Stimulated activated CD4-positive, alpha-beta T cell treated with anti-CD3 and anti-CD28 coated beads, Interleukin-4, amount 100 ng/mL, for 24 hours (primary cell): ENCODE measurements around the gene GRIK2.
"Not testable (repeated sequence)": the region's sequence is repeated elsewhere in the genome, so short reads cannot be mapped to it uniquely, and the experiment has no call there.

ENCODE experiments used
- DNase-seq: peaks from one replicate; pipeline ENCODE4 v3.0.0-alpha.2; 2020

Gene GRIK2

GRCh38 chr6:102051720-102052119 is 658.2 kb downstream of the GRIK2 start:
- DNase-seq, result no peak

- DNase-seq, result no peak
Observed at GRCh38 chr6:102064142-102064541, 670.6 kb downstream of the GRIK2 start.

GRCh38 chr6:102066301-102066700 is 672.8 kb downstream of the GRIK2 start:
- no peak for DNase-seq

DNA sequence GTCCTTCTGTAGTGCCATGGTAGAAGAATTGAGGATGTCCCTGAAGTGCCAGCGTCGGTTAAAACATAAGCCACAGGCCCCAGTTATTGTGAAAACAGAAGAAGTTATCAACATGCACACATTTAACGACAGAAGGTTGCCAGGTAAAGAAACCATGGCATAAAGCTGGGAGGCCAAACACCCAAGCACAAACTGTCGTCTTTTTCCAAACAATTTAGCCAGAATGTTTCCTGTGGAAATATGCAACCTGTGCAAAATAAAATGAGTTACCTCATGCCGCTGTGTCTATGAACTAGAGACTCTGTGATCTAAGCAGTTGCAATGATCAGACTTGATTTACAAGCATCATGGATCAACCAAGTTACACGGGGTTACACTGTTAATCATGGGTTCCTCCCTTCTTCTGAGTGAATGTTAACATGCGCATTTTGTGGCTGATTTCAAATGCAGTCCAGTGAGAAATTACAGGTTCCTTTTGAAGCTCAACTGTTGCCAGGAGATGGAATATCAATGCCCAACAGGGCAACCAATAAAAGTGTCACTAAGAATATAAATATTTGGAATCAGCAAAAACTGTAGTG is 674.9 kb downstream of the GRIK2 start:
- DNase-seq, result no peak

GRCh38 chr6:102075539-102075938 is 682.0 kb downstream of the GRIK2 start:
- DNase-seq, result no peak

DNA sequence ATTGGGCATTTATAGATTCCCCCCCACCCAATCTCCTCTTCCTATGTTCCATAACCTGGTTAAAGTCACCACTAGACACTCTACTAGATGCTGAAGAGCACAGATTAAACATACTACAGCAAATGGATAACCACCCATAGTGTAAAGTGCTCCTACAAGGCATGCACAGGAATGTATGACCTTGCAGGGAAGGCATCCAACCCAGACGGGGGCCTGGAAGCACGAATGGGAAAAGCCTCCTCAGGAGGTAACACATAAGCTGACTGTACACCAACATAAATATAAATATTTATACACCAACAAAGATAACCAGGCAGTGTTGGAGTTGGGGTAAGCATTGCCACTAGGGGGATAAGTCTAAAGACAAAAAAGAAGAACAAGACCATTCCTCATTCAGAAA is 691.7 kb downstream of the GRIK2 start:
- DNase-seq, result no peak

GRCh38 chr6:102088160-102088559 is 694.7 kb downstream of the GRIK2 start:
- not testable (repeated sequence) for DNase-seq

- no peak for DNase-seq
Observed at GRCh38 chr6:102114402-102114801, 720.9 kb downstream of the GRIK2 start.

DNA sequence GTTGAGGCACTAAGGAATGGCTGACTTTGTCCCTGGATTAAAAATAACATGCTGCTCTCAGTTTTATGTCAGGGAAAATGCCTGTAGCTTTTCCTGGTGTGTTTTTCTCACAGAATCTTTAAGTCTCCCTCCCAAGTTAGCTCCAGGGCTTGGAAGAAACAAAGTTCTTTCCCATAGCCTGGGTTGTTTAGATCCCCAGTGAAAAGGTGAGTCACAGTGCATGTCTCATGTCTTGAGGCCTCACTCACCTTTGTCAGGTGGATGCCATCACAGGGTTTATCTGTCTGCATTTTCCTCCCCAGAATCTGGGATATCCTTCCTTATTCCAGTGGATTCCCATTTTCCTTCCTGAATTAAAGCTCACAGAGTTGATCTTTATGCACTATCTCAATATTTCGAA is 722.4 kb downstream of the GRIK2 start:
- DNase-seq, result no peak

DNA sequence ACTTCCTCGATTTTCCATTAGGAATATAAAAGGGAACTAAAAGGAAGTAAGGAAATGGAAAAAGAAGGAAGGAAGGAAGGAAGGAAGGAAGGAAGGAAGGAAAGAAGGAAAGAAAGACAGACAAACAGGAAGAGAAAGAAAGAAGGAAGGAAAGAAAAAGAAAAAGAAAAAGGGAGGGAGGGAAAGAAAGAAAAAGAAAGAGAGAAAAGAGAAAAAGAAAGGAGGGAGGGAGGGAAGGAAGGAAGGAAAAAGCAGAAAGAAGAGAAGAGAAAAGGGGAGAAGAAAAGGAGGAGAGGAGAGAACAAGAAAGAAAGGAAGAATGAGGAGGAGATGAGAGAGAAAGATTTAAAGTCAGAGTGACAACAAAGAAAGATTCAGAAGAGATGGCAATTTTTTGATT is 724.5 kb downstream of the GRIK2 start:
- DNase-seq, result no peak
